Middle frontal gyrus (tissue), 1 donor: Measurements from ENCODE around the gene DYRK1A.

Experiments
- DNase-seq: peaks from one replicate; pipeline ENCODE4 v3.0.0-alpha.2; 2015; ENCODE audit warnings: low spot score; ENCODE audit errors: extremely low spot score

The DYRK1A gene

GRCh38 chr21:37550157-37550556, 183.6 kb downstream of the DYRK1A start:
- no peak for DNase-seq

- DNase-seq: no peak
These were observed 184.2 kb downstream of the DYRK1A start for GRCh38 chr21:37550618-37551330.

GRCh38 chr21:37551331-37551992, 184.9 kb downstream of the DYRK1A start:
- no peak for DNase-seq

- no peak for DNase-seq
These were observed 185.4 kb downstream of the DYRK1A start for GRCh38 chr21:37551993-37552355.

- DNase-seq: no peak
These were observed 186.0 kb downstream of the DYRK1A start for GRCh38 chr21:37552496-37553029.

GRCh38 chr21:37553078-37553481, 186.5 kb downstream of the DYRK1A start:
- no peak for DNase-seq

- DNase-seq: no peak
These were observed 188.2 kb downstream of the DYRK1A start for GRCh38 chr21:37554661-37555379.

GRCh38 chr21:37555672-37556261, 189.2 kb downstream of the DYRK1A start:
- no peak for DNase-seq

GRCh38 chr21:37557261-37557950, 190.8 kb downstream of the DYRK1A start:
- DNase-seq: no peak

GRCh38 chr21:37558676-37559211, 192.2 kb downstream of the DYRK1A start:
- DNase-seq: no peak

- DNase-seq: no peak
These were observed 193.8 kb downstream of the DYRK1A start for GRCh38 chr21:37560385-37560784.

- DNase-seq: no peak
These were observed 194.9 kb downstream of the DYRK1A start for GRCh38 chr21:37561506-37561905.

- no peak for DNase-seq
These were observed 195.7 kb downstream of the DYRK1A start for GRCh38 chr21:37561941-37562919.

- no peak for DNase-seq
These were observed 196.5 kb downstream of the DYRK1A start for GRCh38 chr21:37562920-37563640.

- peak; percentile 85 for DNase-seq
These were observed 197.2 kb downstream of the DYRK1A start for GRCh38 chr21:37563641-37564340.

- DNase-seq: peak; percentile 73
These were observed 197.9 kb downstream of the DYRK1A start for GRCh38 chr21:37564341-37564923.

GRCh38 chr21:37564924-37565529, 198.5 kb downstream of the DYRK1A start:
- DNase-seq: no peak
